GM12864 (cell line): ENCODE results near the gene HS3ST6.
"Not testable (repeated sequence)": the region's sequence is repeated elsewhere in the genome, so short reads cannot be mapped to it uniquely, and the experiment has no call there.

Experiments
- DNase-seq: peaks from one replicate; pipeline ENCODE4 v3.0.0-alpha.2; 2011; ENCODE audit warnings: low read depth
- H3K4me3 ChIP-seq: 2 replicates; pipeline ENCODE4 v1.5.1; 2011; ENCODE audit warnings: mild to moderate bottlenecking, low read depth, low read length, control low read depth
- TF ChIP-seq, protein P1 (sequence below): IDR thresholded peaks from 2 replicates; pipeline ENCODE4 v1.5.1; 2011; ENCODE audit warnings: low read depth, mild to moderate bottlenecking, moderate library complexity, low read length, control low read depth, inconsistent platforms; ENCODE audit errors: missing control alignments

HS3ST6 gene

DNA sequence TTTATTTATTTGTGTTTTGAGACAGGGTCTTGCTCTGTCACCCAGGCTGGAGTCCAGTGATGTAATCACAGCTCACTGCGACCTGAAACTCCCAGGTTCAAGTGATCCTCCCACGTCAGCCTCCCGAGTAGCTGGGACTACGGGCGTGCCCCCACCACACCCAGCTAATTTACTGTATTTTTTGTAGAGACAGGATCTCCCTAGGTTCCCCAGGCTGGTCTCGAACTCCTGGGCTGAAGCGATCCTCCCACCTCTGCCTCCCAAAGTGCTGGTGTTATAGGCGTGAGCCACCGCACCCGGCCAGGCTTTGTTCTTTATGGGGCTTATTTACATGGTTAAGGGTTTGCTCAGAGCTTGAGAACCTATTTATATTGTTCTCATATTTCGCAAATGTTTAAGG, 40.4 kb downstream of the HS3ST6 start:
- TF ChIP-seq, protein P1, sequence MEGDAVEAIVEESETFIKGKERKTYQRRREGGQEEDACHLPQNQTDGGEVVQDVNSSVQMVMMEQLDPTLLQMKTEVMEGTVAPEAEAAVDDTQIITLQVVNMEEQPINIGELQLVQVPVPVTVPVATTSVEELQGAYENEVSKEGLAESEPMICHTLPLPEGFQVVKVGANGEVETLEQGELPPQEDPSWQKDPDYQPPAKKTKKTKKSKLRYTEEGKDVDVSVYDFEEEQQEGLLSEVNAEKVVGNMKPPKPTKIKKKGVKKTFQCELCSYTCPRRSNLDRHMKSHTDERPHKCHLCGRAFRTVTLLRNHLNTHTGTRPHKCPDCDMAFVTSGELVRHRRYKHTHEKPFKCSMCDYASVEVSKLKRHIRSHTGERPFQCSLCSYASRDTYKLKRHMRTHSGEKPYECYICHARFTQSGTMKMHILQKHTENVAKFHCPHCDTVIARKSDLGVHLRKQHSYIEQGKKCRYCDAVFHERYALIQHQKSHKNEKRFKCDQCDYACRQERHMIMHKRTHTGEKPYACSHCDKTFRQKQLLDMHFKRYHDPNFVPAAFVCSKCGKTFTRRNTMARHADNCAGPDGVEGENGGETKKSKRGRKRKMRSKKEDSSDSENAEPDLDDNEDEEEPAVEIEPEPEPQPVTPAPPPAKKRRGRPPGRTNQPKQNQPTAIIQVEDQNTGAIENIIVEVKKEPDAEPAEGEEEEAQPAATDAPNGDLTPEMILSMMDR = no peak
- no peak for DNase-seq
- no peak overlapping the region for H3K4me3 ChIP-seq

DNA sequence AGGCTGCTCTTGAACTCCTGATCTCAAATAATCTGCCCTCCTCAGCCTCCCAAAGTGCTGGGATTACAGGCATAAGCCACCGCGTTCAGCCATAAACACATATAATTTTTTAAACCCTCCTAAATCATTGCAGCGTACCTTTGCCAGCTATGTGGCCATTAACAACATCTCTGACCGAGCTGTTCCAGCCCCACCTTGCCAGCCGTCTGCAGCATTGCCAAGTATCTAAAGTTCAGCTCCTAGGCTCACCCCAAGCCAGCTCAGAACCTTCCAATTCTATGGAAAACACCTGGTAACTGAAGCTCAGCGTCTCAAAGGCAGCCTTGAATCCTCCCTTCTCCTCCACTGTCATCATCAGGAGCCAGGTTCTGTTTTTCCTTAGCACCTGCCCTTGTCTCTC, 41.1 kb downstream of the HS3ST6 start:
- H3K4me3 ChIP-seq = no peak overlapping the region
- TF ChIP-seq, protein P1 = no peak
- no peak for DNase-seq

DNA sequence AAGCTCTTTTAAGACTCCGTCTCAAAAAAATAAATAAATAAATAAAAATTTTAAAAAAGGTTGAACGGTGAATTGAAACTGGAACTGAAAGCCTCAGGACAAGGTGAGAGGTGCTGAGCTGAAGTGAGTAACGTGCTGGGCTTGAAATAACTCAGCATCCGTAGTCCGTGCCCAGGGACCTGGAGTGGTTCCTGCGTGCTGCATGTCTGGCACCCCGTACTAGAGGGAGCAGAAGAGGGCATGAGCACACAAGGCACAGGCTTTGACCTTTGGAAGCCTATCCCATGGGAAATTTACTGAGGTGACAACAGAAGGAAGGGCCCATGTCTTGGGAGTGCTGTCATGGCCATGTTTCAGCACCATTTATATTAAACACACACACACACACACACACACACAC, 41.7 kb downstream of the HS3ST6 start:
- TF ChIP-seq, protein P1 = no peak
- H3K4me3 ChIP-seq = no peak overlapping the region
- peak; percentile 33 for DNase-seq

DNA sequence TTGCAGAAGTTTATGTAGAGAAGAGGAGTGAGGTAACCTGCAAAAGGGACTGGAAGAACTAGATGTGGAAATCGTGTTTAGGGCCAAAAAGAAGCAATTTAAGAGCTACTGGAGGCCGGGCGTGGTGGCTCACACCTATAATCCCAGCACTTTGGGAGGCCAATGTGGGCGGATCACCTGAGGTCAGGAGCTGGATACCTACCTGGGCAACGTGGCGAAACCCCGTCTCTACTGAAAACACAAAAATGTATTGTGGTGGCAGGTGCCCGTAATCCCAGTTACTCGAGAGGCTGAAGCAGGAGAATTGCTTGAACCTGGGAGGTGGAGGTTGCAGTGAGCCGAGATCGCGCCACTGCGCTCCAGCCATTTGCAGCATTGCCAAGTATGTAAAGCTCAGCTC, 42.1 kb downstream of the HS3ST6 start:
- H3K4me3 ChIP-seq, DNase-seq: not testable (repeated sequence)

DNA sequence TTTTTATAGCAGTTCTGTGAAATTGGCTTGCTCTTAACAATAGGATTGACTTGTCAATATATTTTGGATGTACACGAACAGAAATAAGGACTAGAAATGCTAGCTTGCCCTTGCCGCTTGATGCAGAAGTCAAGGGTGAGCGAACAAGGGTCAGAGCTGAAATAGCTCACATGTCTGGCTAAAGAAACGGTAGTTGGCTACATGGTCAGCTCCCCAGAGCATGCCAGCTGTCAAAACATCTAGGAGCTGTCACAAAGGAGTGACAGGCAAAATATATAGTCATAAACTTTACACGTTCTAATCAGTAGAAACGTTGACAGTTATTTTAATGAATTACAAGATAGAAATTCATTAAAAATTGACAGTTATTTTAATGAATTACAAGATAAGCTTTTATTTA, 43.4 kb downstream of the HS3ST6 start:
- no peak for DNase-seq
- TF ChIP-seq, protein P1 = no peak
- no peak overlapping the region for H3K4me3 ChIP-seq

DNA sequence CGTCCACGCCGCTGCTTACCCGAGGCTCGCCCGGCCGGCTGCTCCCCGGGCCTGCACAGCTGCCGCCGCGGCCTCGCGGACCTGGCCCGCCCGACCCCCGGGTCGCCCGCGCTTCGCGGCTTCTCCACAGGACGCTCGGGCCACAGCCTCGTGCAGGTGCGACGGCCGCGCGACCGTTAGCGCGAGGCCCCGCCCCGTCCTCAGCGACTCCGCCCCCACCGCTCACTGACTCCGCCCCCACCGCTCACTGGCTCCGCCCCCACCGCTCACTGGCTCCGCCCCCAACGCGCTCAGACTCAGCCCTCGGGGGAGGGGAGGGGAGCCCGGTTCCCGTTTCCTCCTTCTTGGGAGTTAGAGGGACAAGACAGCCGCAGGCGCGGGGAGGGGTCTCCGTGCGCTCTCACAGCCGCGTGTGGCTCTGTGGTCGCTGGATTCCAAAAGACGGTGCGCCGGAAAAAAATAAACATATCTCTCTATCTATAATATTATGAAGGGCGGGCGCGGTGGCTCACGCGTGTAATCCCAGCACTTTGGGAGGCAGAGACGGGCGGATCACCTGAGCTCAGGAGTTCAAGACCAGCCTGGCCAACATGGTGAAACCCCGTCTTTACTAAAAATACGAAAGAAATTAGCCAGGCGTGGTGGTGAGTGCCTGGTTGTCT, 46.1 kb downstream of the HS3ST6 start, which contains the start of gene MEIOB:
MEIOB (minus strand) TSS at position 191 of the 662 bp plus-strand sequence. CDS start 3,989 bp downstream, outside the sequence.
- DNase-seq = no peak
- TF ChIP-seq, protein P1 = no peak
- H3K4me3 ChIP-seq = no peak within 1 kb of the TSS

DNA sequence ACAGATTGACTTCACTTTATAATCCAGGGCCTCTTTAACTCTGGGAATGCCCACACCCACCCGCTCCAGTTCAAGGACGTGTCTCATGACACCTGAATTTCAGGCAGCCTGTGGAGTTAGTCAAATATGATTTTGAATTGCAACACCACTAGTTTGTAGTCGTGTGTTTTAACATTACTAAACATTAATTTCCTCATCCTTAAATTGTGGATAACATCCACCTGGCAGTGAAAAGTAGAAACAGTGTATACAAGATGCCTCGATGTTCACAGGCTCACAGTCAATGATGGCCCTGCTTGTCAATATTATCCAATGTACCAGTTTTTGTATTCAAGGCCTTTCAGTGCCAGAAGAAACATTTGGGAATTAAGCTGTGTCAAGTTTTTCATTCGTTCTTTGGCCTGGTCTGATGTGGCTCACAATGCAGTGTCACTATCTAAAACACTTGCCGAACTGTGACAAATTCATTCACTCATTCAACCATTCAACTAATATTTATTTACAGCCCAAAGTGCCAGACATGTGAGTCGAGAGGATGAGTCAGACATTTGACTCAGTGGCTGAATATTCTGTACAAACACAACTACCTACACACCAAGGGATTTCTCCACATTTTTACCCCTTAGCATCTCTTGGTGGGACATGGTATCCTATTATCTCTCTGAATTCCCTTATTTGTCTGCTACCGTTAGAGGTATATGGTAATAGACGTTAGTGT, 47.7 kb downstream of the HS3ST6 start:
- no peak for DNase-seq
- no peak overlapping the region for H3K4me3 ChIP-seq
- TF ChIP-seq, protein P1 = no peak
